DND-41 (cell line): ENCODE data around the gene DVL1.
A peak's percentile ranks its signal among the peaks of the same experiment; 100 is the strongest.

Experiments used
- ATAC-seq: fragments of 200-7000 bp; cut with Tn5 transposase; 3 replicates; pipeline ENCODE4 v1.9.1; 2021; ENCODE audit warnings: low read depth; ENCODE audit not compliant: insufficient read depth
- DNase-seq: peaks from one replicate; pipeline ENCODE4 v3.0.0-alpha.2; 2020
- H2AFZ ChIP-seq: 2 replicates; pipeline ENCODE4 v1.6.0; 2012; ENCODE audit warnings: low read depth, low read length
- H3K27ac ChIP-seq: 2 replicates; pipeline ENCODE4 v1.5.1; 2012; ENCODE audit warnings: low read length, inconsistent platforms
- H3K27me3 ChIP-seq: fragments of 200-600 bp; sonication (generic); 2 replicates; pipeline ENCODE4 v1.6.0; 2012; ENCODE audit warnings: low read length, mild to moderate bottlenecking, inconsistent platforms; ENCODE audit not compliant: insufficient read depth, poor library complexity
- H3K36me3 ChIP-seq: 2 replicates; pipeline ENCODE4 v1.5.1; 2012; ENCODE audit warnings: low read length, inconsistent platforms; ENCODE audit not compliant: insufficient read depth
- H3K4me1 ChIP-seq: 2 replicates; pipeline ENCODE4 v1.5.1; 2012; ENCODE audit warnings: mild to moderate bottlenecking, low read length; ENCODE audit not compliant: insufficient read depth
- H3K4me2 ChIP-seq: 2 replicates; pipeline ENCODE4 v1.6.0; 2012; ENCODE audit warnings: mild to moderate bottlenecking, moderate library complexity, low read length, inconsistent platforms; ENCODE audit not compliant: insufficient read depth
- H3K4me3 ChIP-seq, 2 experiments: fragments of 200-600 bp in 1 of 2; shearing (Covaris generic) in 1 of 2; 2 replicates each; pipeline ENCODE4 v1.5.1; 2012 to 2016; ENCODE audit warnings: inconsistent platforms in 2 of 2, low read length in 2 of 2, mild to moderate bottlenecking in 2 of 2, low read depth in 1 of 2, moderate library complexity in 1 of 2
- H3K79me2 ChIP-seq: 2 replicates; pipeline ENCODE4 v1.6.0; 2012; ENCODE audit warnings: low read length, inconsistent platforms; ENCODE audit not compliant: insufficient read depth
- H3K9ac ChIP-seq: 2 replicates; pipeline ENCODE4 v1.6.0; 2012; ENCODE audit warnings: low read depth, mild to moderate bottlenecking, inconsistent platforms, low read length, moderate library complexity
- H3K9me3 ChIP-seq: 2 replicates; pipeline ENCODE4 v1.5.1; 2012; ENCODE audit warnings: low read length, moderate library complexity, mild to moderate bottlenecking, inconsistent platforms; ENCODE audit not compliant: insufficient read depth, severe bottlenecking
- H4K20me1 ChIP-seq: 2 replicates; pipeline ENCODE4 v1.6.0; 2012; ENCODE audit warnings: low read length; ENCODE audit not compliant: insufficient read depth
- CTCF ChIP-seq: IDR thresholded peaks from 2 replicates; pipeline ENCODE4 v1.5.1; 2012; ENCODE audit warnings: borderline replicate concordance, low read length, moderate library complexity, mild to moderate bottlenecking; ENCODE audit not compliant: poor library complexity, severe bottlenecking; ENCODE audit errors: extremely low read depth
- EZH2 ChIP-seq: IDR thresholded peaks from 3 replicates; pipeline ENCODE4 v1.6.1; 2012; ENCODE audit warnings: borderline replicate concordance, low read depth, mild to moderate bottlenecking, moderate library complexity, low read length, inconsistent platforms; ENCODE audit not compliant: severe bottlenecking

Gene DVL1

GRCh38 chr1:1321477-1321876 lies 27.7 kb downstream of the DVL1 start:
- peak overlapping the region; percentile 50 for H3K4me2 ChIP-seq
- DNase-seq (no peak), ATAC-seq (no peak)
- H3K79me2 ChIP-seq: peaks cover 85% of the 10 kb centered on the region
- no peak overlapping the region for H2AFZ ChIP-seq
- peaks cover 55% of the 10 kb centered on the region for H3K36me3 ChIP-seq
- no peak overlapping the region for H3K4me3 ChIP-seq
- TF ChIP-seq EZH2: no peak
- TF ChIP-seq CTCF: no peak
- H4K20me1 ChIP-seq: peaks cover 75% of the 10 kb centered on the region
- H3K9me3 ChIP-seq: no peaks in the 10 kb centered on the region
- H3K4me1 ChIP-seq: peaks cover 50% of the 10 kb centered on the region
- H3K27ac ChIP-seq: no peak overlapping the region
- no peaks in the 10 kb centered on the region for H3K27me3 ChIP-seq
- H3K9ac ChIP-seq: peak overlapping the region; percentile 21; the same call in 1 of the 2 replicates

GRCh38 chr1:1320666-1321448 lies 28.4 kb downstream of the DVL1 start:
- no peak for TF ChIP-seq EZH2
- no peak for TF ChIP-seq CTCF
- H3K4me2 ChIP-seq: peak overlapping the region; percentile 50; the same call in 1 of the 2 replicates
- H3K27me3 ChIP-seq: no peaks in the 10 kb centered on the region
- DNase-seq (no peak), ATAC-seq (no peak)
- H4K20me1 ChIP-seq: peaks cover 69% of the 10 kb centered on the region
- H3K27ac ChIP-seq: no peak overlapping the region
- peaks cover 81% of the 10 kb centered on the region for H3K79me2 ChIP-seq
- H3K4me1 ChIP-seq: peaks cover 44% of the 10 kb centered on the region
- H2AFZ ChIP-seq: no peak overlapping the region
- H3K9ac ChIP-seq: no peak overlapping the region
- H3K4me3 ChIP-seq: no peak overlapping the region
- no peaks in the 10 kb centered on the region for H3K9me3 ChIP-seq
- H3K36me3 ChIP-seq: peaks cover 58% of the 10 kb centered on the region

DNA sequence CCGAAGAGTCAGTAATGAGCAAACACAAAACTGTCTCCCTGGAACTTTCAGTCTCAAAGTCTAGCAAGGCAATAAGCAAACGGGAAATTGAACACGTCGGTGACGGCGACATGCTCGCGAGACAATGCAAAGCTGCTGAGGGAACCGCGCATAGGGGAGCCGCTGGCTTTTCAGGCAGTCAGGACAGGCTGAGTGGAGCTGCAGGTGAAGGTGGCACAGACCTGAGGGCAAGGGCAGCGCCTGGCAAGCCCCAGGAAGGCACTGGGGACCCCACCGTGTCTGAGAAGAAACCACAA lies 29.6 kb downstream of the DVL1 start:
- peaks cover 68% of the 10 kb centered on the region for H3K36me3 ChIP-seq
- no peaks in the 10 kb centered on the region for H3K27me3 ChIP-seq
- no peaks in the 10 kb centered on the region for H3K9me3 ChIP-seq
- peaks cover 67% of the 10 kb centered on the region for H4K20me1 ChIP-seq
- DNase-seq: no peak
- no peak overlapping the region for H3K9ac ChIP-seq
- H2AFZ ChIP-seq: no peak overlapping the region
- no peak overlapping the region for H3K27ac ChIP-seq
- H3K79me2 ChIP-seq: peaks cover 79% of the 10 kb centered on the region
- H3K4me2 ChIP-seq: no peak overlapping the region
- no peak overlapping the region for H3K4me3 ChIP-seq
- TF ChIP-seq CTCF (no peak), EZH2 (no peak)
- peaks cover 33% of the 10 kb centered on the region for H3K4me1 ChIP-seq
- no peak for ATAC-seq
